Endothelial cell of umbilical vein (primary cell): Measurements from ENCODE around the gene BRPF1. TPM values are rescaled to one million over a fixed set of nuclear protein-coding genes. Genes with fewer than 3 reads are reported as not detected.

Source experiments
- BruUV-seq: library from RNA; stranded (reverse); fragments of 400-500 nt; replicated peaks from 2 replicates; lab custom pipeline; 2021; lab: Mats Ljungman, UMichigan
- CTCF ChIA-PET: fragments of 300-600, 350-600 bp; sonication (Branson Sonifier 250); formaldehyde crosslinking; loops from one replicate; lab custom pipeline; 2021; ENCODE audit warnings: antibody characterized with exemption, inconsistent platforms; lab: Charles Lee
- POLR2A ChIA-PET: fragments of 300-600, 350-600 bp; sonication (Branson Sonifier 250); formaldehyde crosslinking; loops from one replicate; lab custom pipeline; 2021; ENCODE audit warnings: antibody characterized with exemption, inconsistent platforms; lab: Charles Lee
- DNase-seq: peaks from one replicate; pipeline ENCODE4 v3.0.0-alpha.2; 2011; ENCODE audit warnings: low read depth, low spot score
- FAIRE-seq: peaks from 2 replicates; lab custom pipeline; 2011; peaks lifted over from hg19 to GRCh38; lab: Jason Lieb, UNC
- H2AFZ ChIP-seq: 2 replicates; pipeline ENCODE4 v1.6.0; 2012; ENCODE audit warnings: low read depth, low read length, control low read depth, inconsistent platforms
- H3K27ac ChIP-seq: 2 replicates; pipeline ENCODE4 v1.5.1; 2011; ENCODE audit warnings: low read depth, mild to moderate bottlenecking, control low read depth, low read length, moderate library complexity; ENCODE audit not compliant: insufficient read depth
- H3K27me3 ChIP-seq, 2 experiments: 2 replicates each; pipeline versions ENCODE4 v1.6.0 to v1.6.1; 2011; ENCODE audit warnings: low read length in 2 of 2, mixed read lengths in 1 of 2; ENCODE audit not compliant: control insufficient read depth in 2 of 2, insufficient read depth in 2 of 2
- H3K36me3 ChIP-seq, 2 experiments: 2 replicates in 1 of 2; 3 replicates in 1 of 2; pipeline ENCODE4 v1.5.1; 2011; ENCODE audit warnings: low read length in 2 of 2, mild to moderate bottlenecking in 1 of 2, moderate library complexity in 1 of 2; ENCODE audit not compliant: control insufficient read depth in 2 of 2, insufficient read depth in 2 of 2; ENCODE audit errors: extremely low read depth in 1 of 2
- H3K4me1 ChIP-seq: 3 replicates; pipeline ENCODE4 v1.5.1; 2011; ENCODE audit warnings: mild to moderate bottlenecking, low read length; ENCODE audit not compliant: control insufficient read depth, insufficient read depth; ENCODE audit errors: extremely low read depth
- H3K4me2 ChIP-seq: 2 replicates; pipeline ENCODE4 v1.6.1; 2011; ENCODE audit warnings: low read length, control low read depth, mixed read lengths; ENCODE audit not compliant: insufficient read depth
- H3K4me3 ChIP-seq, 3 experiments: fragments of 200-600 bp in 1 of 3; sonication (generic), shearing (Covaris generic) in 1 of 3; replicated peaks in 1 of 3; 2 replicates each; pipeline ENCODE4 v1.5.1; 2011 to 2016; ENCODE audit warnings: control low read depth in 3 of 3, low read length in 3 of 3, mild to moderate bottlenecking in 2 of 3, inconsistent platforms in 1 of 3, low read depth in 1 of 3, moderate library complexity in 1 of 3; ENCODE audit not compliant: insufficient read depth in 1 of 3
- H3K79me2 ChIP-seq: 2 replicates; pipeline ENCODE4 v1.6.0; 2012; ENCODE audit warnings: low read length, inconsistent platforms; ENCODE audit not compliant: control insufficient read depth, insufficient read depth
- H3K9ac ChIP-seq: replicated peaks from 2 replicates; pipeline ENCODE3; 2011; ENCODE audit warnings: low read length, control low read depth; ENCODE audit not compliant: insufficient read depth; ENCODE audit errors: extremely low read depth
- H3K9me1 ChIP-seq: replicated peaks from 3 replicates; pipeline ENCODE4 v1.6.0; 2011; ENCODE audit warnings: mild to moderate bottlenecking, low read length; ENCODE audit not compliant: control insufficient read depth, insufficient read depth; ENCODE audit errors: extremely low read depth
- H3K9me3 ChIP-seq: replicated peaks from 2 replicates; pipeline ENCODE4 v1.5.1; 2012; ENCODE audit warnings: low read length, inconsistent platforms; ENCODE audit not compliant: control insufficient read depth, insufficient read depth
- H4K20me1 ChIP-seq: replicated peaks from 2 replicates; pipeline ENCODE3; 2011; ENCODE audit warnings: mild to moderate bottlenecking, low read length; ENCODE audit not compliant: control insufficient read depth, insufficient read depth; ENCODE audit errors: extremely low read depth
- EZH2 ChIP-seq: IDR thresholded peaks from 2 replicates; pipeline ENCODE4 v1.6.1; 2012; ENCODE audit warnings: borderline replicate concordance, low read depth, mild to moderate bottlenecking, moderate library complexity, low read length, inconsistent platforms; ENCODE audit not compliant: severe bottlenecking
- FOS ChIP-seq: IDR thresholded peaks from 2 replicates; pipeline ENCODE4 v1.6.1; 2011; ENCODE audit warnings: mild to moderate bottlenecking, low read length, moderate library complexity, borderline replicate concordance; ENCODE audit not compliant: insufficient read depth
- GATA2 ChIP-seq: IDR thresholded peaks from 2 replicates; pipeline ENCODE4 v1.7.0; 2011; ENCODE audit warnings: low read depth, mild to moderate bottlenecking, moderate library complexity, mixed read lengths, low read length; ENCODE audit not compliant: insufficient read length, insufficient read depth
- JUN ChIP-seq: IDR thresholded peaks from 2 replicates; pipeline ENCODE4 v1.6.1; 2011; ENCODE audit warnings: borderline replicate concordance, low read depth; ENCODE audit not compliant: insufficient read length, insufficient read depth
- MYC ChIP-seq: IDR thresholded peaks from one replicate; pipeline ENCODE4 v1.6.1; 2011; ENCODE audit warnings: mild to moderate bottlenecking, low read depth, low read length
- POLR2A ChIP-seq: IDR thresholded peaks from 2 replicates; pipeline ENCODE4 v1.6.1; 2012; ENCODE audit warnings: low read depth, mild to moderate bottlenecking, control low read depth, low read length
- POLR2AphosphoS5 ChIP-seq: IDR thresholded peaks from 2 replicates; pipeline ENCODE4 v1.6.1; 2012; ENCODE audit warnings: low read depth, mild to moderate bottlenecking, control low read depth, low read length, moderate library complexity; ENCODE audit not compliant: insufficient read depth
- dilution Hi-C: fragments of 300-500 bp; cut with MboI; formaldehyde crosslinking; loops from one replicate; pipeline ENCODE4 v1.15.0; 2019; ENCODE audit warnings: low sequenced_read_pairs; ENCODE audit not compliant: extremely low pct_ligation_motif_present
- intact Hi-C: fragments of 100-400 bp; cut with micrococcal nuclease; formaldehyde crosslinking; loops from one replicate; pipeline ENCODE4 v1.10.0; 2022
- polyA plus RNA-seq, 4 experiments: library from polyadenylated mRNA; depleted of rRNA in 3 of 4; stranded (reverse) in 3 of 4; unstranded in 1 of 4; fragments of >200 nt; gene quantifications; 2 replicates each; pipeline versions ENCODE4 v1.2.1 to v1.2.3, GENCODE V29; 2011 to 2012; ENCODE audit warnings: missing spikeins in 1 of 4
- total RNA-seq: library from RNA; stranded (reverse); gene quantifications from 2 replicates; pipeline ENCODE4 v1.2.3, GENCODE V29; 2021
- TF ChIP-seq, protein P1 (sequence below): IDR thresholded peaks from 2 replicates; pipeline ENCODE4 v1.6.1; 2011; ENCODE audit not compliant: insufficient read depth, insufficient read length
- TF ChIP-seq, protein P2 (sequence below), 2 donors: IDR thresholded peaks; 1 replicate in 1 of 2; 2 replicates in 1 of 2; pipeline ENCODE4 v1.5.1; 2011; ENCODE audit warnings: low read length in 2 of 2, mild to moderate bottlenecking in 2 of 2, moderate library complexity in 2 of 2, control low read depth in 1 of 2, inconsistent platforms in 1 of 2, low read depth in 1 of 2; ENCODE audit not compliant: insufficient read depth in 1 of 2; ENCODE audit errors: extremely low read depth in 1 of 2

Gene BRPF1
- total and polyA plus RNA-seq, 2 donors (not counting 3 experiments of a cell fraction or from before 2014, with no cell fraction given): 12.5 to 26.2 TPM

DNA sequence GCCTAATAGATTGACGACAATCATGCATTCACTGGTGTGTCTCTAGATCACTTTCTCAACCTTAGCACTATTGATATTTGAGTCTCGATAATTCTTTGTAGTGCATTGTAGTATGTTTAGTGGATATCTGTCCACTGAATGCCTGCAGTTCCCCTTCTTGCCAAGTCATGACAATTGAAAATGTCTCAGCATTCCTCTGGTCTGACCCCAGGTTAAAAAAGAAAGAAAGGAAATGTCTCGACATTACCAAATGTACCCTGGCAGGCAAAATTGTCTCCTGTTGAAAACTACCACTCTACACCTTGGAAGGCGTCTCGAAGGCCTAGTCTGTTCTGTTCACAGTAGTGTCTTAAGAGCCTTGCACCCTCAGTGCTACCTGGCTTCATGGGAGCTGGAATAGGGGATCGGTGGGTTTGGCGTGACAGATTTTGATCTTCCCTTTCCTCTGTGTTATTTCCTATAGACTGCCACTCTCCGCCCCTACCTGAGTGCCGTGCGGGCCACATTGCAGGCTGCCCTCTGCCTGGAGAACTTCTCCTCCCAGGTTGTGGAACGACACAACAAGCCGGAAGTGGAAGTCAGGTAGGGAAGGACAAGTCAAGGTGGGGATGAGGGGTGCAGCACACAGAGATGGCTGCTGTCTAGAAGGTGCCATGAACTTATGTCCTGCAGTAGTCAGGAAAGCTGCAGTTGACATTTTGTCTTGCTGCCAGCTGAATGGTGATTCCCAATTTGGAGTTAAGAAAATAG is 65.8 kb downstream of the BRPF1 start:
- no peak for FAIRE-seq
- H3K4me3 ChIP-seq: no peak overlapping the region
- no peak overlapping the region for H3K27ac ChIP-seq
- ChIA-PET POLR2A (no interaction called here), CTCF (no interaction called here)
- intact Hi-C loops (no loop called here), dilution Hi-C loops (no loop called here)
- no peak overlapping the region for H3K4me2 ChIP-seq
- H3K9me3 ChIP-seq: no peaks in the 10 kb centered on the region
- no peak overlapping the region for H3K9ac ChIP-seq
- H3K79me2 ChIP-seq: peaks cover 43% of the 10 kb centered on the region
- BruUV-seq: no TSS peak
- peaks cover 19 to 24% of the 10 kb centered on the region in 2 experiments for H3K36me3 ChIP-seq
- peaks cover 5% of the 10 kb centered on the region for H3K4me1 ChIP-seq
- H2AFZ ChIP-seq: no peak overlapping the region
- TF ChIP-seq MYC (no peak), POLR2AphosphoS5 (no peak), POLR2A (no peak), GATA2 (no peak), FOS (no peak), EZH2 (no peak), JUN (no peak)
- TF ChIP-seq, protein P1, sequence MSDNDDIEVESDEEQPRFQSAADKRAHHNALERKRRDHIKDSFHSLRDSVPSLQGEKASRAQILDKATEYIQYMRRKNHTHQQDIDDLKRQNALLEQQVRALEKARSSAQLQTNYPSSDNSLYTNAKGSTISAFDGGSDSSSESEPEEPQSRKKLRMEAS: no peak
- TF ChIP-seq, protein P2, sequence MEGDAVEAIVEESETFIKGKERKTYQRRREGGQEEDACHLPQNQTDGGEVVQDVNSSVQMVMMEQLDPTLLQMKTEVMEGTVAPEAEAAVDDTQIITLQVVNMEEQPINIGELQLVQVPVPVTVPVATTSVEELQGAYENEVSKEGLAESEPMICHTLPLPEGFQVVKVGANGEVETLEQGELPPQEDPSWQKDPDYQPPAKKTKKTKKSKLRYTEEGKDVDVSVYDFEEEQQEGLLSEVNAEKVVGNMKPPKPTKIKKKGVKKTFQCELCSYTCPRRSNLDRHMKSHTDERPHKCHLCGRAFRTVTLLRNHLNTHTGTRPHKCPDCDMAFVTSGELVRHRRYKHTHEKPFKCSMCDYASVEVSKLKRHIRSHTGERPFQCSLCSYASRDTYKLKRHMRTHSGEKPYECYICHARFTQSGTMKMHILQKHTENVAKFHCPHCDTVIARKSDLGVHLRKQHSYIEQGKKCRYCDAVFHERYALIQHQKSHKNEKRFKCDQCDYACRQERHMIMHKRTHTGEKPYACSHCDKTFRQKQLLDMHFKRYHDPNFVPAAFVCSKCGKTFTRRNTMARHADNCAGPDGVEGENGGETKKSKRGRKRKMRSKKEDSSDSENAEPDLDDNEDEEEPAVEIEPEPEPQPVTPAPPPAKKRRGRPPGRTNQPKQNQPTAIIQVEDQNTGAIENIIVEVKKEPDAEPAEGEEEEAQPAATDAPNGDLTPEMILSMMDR (IDR thresholded peaks at IDR 0.05; ENCODE audit: extremely low read depth in 1 of 2, insufficient read depth in 1 of 2, low read depth in 1 of 2, low read length in 2 of 2): no peak
- H3K27me3 ChIP-seq: no peaks in the 10 kb centered on the region
- no peaks in the 10 kb centered on the region for H3K9me1 ChIP-seq
- peak; percentile 30 for DNase-seq
- H4K20me1 ChIP-seq: no peaks in the 10 kb centered on the region

Other genes with a start within 250 kb of the BRPF1 start
- gene LHFPL4, start 177.9 kb upstream of the BRPF1 start, total RNA-seq: not detected in 2 replicates
- gene LHFPL4, start 177.9 kb upstream of the BRPF1 start, polyA plus RNA-seq: not detected in 2 replicates
- gene MTMR14, start 82.2 kb upstream of the BRPF1 start, total RNA-seq: 36.4 and 38.0 TPM in 2 replicates
- gene MTMR14, start 82.2 kb upstream of the BRPF1 start, polyA plus RNA-seq: 32.1 and 38.3 TPM in 2 replicates
- gene CPNE9, start 27.9 kb upstream of the BRPF1 start, total RNA-seq: not detected in 2 replicates
- not detected in 2 replicates for gene CPNE9, start 27.9 kb upstream of the BRPF1 start, polyA plus RNA-seq
- 24.1 and 27.2 TPM in 2 replicates for gene OGG1, start 18.2 kb downstream of the BRPF1 start, total RNA-seq
- gene OGG1, start 18.2 kb downstream of the BRPF1 start, polyA plus RNA-seq: 32.1 and 36.2 TPM in 2 replicates
- gene CAMK1, start 38.2 kb downstream of the BRPF1 start, total RNA-seq: 23.5 and 25.7 TPM in 2 replicates
- gene CAMK1, start 38.2 kb downstream of the BRPF1 start, polyA plus RNA-seq: 24.4 and 28.4 TPM in 2 replicates
- gene TADA3, start 60.7 kb downstream of the BRPF1 start, total RNA-seq: 31.0 and 31.3 TPM in 2 replicates
- 27.8 and 29.6 TPM in 2 replicates for gene TADA3, start 60.7 kb downstream of the BRPF1 start, polyA plus RNA-seq
- 197 TPM in 2 replicates for gene ARPC4, start 61.3 kb downstream of the BRPF1 start, total RNA-seq
- 181 and 217 TPM in 2 replicates for gene ARPC4, start 61.3 kb downstream of the BRPF1 start, polyA plus RNA-seq
- 41.8 and 43.5 TPM in 2 replicates for gene TTLL3, start 78.5 kb downstream of the BRPF1 start, total RNA-seq
- gene TTLL3, start 78.5 kb downstream of the BRPF1 start, polyA plus RNA-seq: 63.7 and 65.2 TPM in 2 replicates
- gene RPUSD3, start 112.3 kb downstream of the BRPF1 start, total RNA-seq: 34.8 and 38.9 TPM in 2 replicates
- gene RPUSD3, start 112.3 kb downstream of the BRPF1 start, polyA plus RNA-seq: 56.6 and 63.2 TPM in 2 replicates
- not detected in 2 replicates for gene CIDEC, start 148.5 kb downstream of the BRPF1 start, total RNA-seq
- 0.14 TPM in 1 of 2 replicates, not detected in the other for gene CIDEC, start 148.5 kb downstream of the BRPF1 start, polyA plus RNA-seq
- gene JAGN1, start 158.9 kb downstream of the BRPF1 start, total RNA-seq: 29.6 and 31.4 TPM in 2 replicates
- 46.5 and 50.1 TPM in 2 replicates for gene JAGN1, start 158.9 kb downstream of the BRPF1 start, polyA plus RNA-seq
- 1.2 and 1.5 TPM in 2 replicates for gene IL17RE, start 171.1 kb downstream of the BRPF1 start, total RNA-seq
- 1.3 and 1.6 TPM in 2 replicates for gene IL17RE, start 171.1 kb downstream of the BRPF1 start, polyA plus RNA-seq
- gene IL17RC, start 185.4 kb downstream of the BRPF1 start, total RNA-seq: 16.7 and 19.9 TPM in 2 replicates
- 18.7 and 22.3 TPM in 2 replicates for gene IL17RC, start 185.4 kb downstream of the BRPF1 start, polyA plus RNA-seq
- 21.6 and 27.3 TPM in 2 replicates for gene CRELD1, start 202.1 kb downstream of the BRPF1 start, total RNA-seq
- 41.2 and 43.9 TPM in 2 replicates for gene CRELD1, start 202.1 kb downstream of the BRPF1 start, polyA plus RNA-seq
- 1.5 and 2.5 TPM in 2 replicates for gene PRRT3, start 220.7 kb downstream of the BRPF1 start, total RNA-seq
- 1.5 and 2.0 TPM in 2 replicates for gene PRRT3, start 220.7 kb downstream of the BRPF1 start, polyA plus RNA-seq